ENCODE results near the gene ATF2.

The ATF2 gene

DNA sequence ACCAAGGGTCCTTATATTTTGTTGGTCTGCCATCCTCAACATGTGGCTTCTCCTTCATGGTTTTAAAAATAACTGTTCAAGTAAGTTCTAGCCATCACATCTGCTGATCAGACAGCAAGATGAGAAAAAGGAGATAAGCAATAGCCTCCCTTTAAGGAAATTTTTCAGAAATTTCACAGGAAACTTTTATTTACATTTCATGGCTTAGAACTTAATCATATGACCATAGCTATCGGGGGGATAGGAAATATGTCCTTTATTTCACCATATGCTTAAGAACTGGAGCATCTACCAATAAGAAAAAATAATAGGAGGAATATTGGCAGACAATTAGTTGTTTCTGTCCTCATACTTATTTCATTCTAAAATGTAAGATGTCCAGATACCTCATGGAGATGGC lies 16.2 kb downstream of the ATF2 start:
- intact Hi-C loops (cut with DNase I; ENCODE audit: low total_unique reads) = no loop called here
- Histone ChIP-seq H3K27ac (no peak overlapping the region), H3K36me3 (no peaks in the 10 kb centered on the region), H3K4me3 (no peak overlapping the region), H3K27me3 (no peaks in the 10 kb centered on the region), H3K4me1 (peaks cover 0 to 77% (median 11%) of the 10 kb centered on the region in 4 donors), H3K9me3 (no peaks in the 10 kb centered on the region)
- TF ChIP-seq, protein P1, sequence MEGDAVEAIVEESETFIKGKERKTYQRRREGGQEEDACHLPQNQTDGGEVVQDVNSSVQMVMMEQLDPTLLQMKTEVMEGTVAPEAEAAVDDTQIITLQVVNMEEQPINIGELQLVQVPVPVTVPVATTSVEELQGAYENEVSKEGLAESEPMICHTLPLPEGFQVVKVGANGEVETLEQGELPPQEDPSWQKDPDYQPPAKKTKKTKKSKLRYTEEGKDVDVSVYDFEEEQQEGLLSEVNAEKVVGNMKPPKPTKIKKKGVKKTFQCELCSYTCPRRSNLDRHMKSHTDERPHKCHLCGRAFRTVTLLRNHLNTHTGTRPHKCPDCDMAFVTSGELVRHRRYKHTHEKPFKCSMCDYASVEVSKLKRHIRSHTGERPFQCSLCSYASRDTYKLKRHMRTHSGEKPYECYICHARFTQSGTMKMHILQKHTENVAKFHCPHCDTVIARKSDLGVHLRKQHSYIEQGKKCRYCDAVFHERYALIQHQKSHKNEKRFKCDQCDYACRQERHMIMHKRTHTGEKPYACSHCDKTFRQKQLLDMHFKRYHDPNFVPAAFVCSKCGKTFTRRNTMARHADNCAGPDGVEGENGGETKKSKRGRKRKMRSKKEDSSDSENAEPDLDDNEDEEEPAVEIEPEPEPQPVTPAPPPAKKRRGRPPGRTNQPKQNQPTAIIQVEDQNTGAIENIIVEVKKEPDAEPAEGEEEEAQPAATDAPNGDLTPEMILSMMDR (IDR thresholded peaks at IDR 0.05) = no peak
- DNase-seq = no peak

- TF ChIP-seq, protein P1 (IDR thresholded peaks at IDR 0.05) = no peak
- intact Hi-C loops (cut with DNase I; ENCODE audit: low total_unique reads) = no loop called here
- H3K27me3 ChIP-seq = no peaks in the 10 kb centered on the region
- no peaks in the 10 kb centered on the region for H3K9me3 ChIP-seq
- no peak for DNase-seq
- peaks cover 0 to 52% (median 14%) of the 10 kb centered on the region in 4 donors for H3K4me1 ChIP-seq
- peak overlapping the region in 1 of 2 donors; percentile 6 for H3K27ac ChIP-seq
- H3K36me3 ChIP-seq = peaks cover 0 to 4% (median 0%) of the 10 kb centered on the region in 3 donors
- H3K4me3 ChIP-seq = no peak overlapping the region
These were observed 20.8 kb downstream of the ATF2 start for GRCh38 chr2:175147186-175147585.

DNA sequence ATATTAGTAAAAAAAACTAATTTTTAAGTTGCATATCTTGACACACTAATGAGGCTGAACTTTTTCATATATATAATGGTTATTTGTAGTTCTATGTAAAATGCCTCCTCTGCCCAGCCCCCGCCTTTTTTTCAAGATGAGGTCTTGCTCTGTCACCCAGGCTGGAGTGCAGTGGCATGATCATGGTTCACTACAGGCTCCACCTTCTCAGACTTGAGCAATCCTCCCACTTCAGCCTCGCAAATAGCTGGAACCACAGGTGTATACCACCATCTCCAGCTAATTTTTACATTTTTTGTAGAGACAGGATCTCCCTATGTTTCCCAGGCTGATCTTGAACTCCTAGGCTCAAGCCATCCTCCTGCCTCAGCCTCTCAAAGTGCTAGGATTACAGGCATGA lies 24.3 kb downstream of the ATF2 start:
- H3K27me3 ChIP-seq = no peaks in the 10 kb centered on the region
- no peak for DNase-seq
- intact Hi-C loops (cut with DNase I; ENCODE audit: low total_unique reads) = no loop called here
- peaks cover 0 to 30% (median 9%) of the 10 kb centered on the region in 4 donors for H3K4me1 ChIP-seq
- no peak overlapping the region for H3K27ac ChIP-seq
- TF ChIP-seq, protein P1 (IDR thresholded peaks at IDR 0.05) = no peak
- no peaks in the 10 kb centered on the region for H3K9me3 ChIP-seq
- H3K36me3 ChIP-seq = peaks cover 0 to 6% (median 4%) of the 10 kb centered on the region in 3 donors
- no peak overlapping the region for H3K4me3 ChIP-seq

- Histone ChIP-seq H3K4me3 (no peak overlapping the region), H3K9me3 (no peaks in the 10 kb centered on the region), H3K4me1 (peaks cover 0 to 25% (median 7%) of the 10 kb centered on the region in 4 donors), H3K27ac (no peak overlapping the region), H3K36me3 (peaks cover 0 to 6% (median 4%) of the 10 kb centered on the region in 3 donors), H3K27me3 (no peaks in the 10 kb centered on the region)
- TF ChIP-seq, protein P1 (IDR thresholded peaks at IDR 0.05) = no peak
- DNase-seq = no peak
- intact Hi-C loops (cut with DNase I; ENCODE audit: low total_unique reads) = no loop called here
These were observed 24.8 kb downstream of the ATF2 start for GRCh38 chr2:175143191-175143590.

DNA sequence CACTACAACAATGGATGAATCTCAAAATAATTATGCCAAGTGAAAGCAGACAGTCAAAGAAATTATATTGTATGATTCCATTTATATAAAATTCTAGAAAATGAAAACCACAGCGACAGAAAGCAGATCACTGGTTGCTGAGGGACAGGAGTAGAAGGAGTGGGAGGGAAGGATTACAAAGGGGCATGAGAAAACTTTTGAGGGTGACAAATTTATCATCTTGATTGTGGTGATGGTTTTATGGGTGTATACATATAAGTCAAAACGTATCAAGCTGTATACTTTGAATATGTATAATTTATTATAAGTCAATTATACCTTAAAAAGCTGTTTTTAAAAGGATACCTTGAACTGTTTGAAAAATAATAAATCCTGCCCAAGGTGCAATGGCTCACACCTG lies 27.7 kb downstream of the ATF2 start:
- no peaks in the 10 kb centered on the region for H3K9me3 ChIP-seq
- DNase-seq = no peak
- H3K36me3 ChIP-seq = peaks cover 0 to 6% (median 3%) of the 10 kb centered on the region in 3 donors
- TF ChIP-seq, protein P1 (IDR thresholded peaks at IDR 0.05) = no peak
- no peak overlapping the region for H3K27ac ChIP-seq
- no peak overlapping the region for H3K4me3 ChIP-seq
- intact Hi-C loops (cut with DNase I; ENCODE audit: low total_unique reads) = no loop called here
- no peaks in the 10 kb centered on the region for H3K27me3 ChIP-seq
- peaks cover 0 to 11% (median 3%) of the 10 kb centered on the region in 4 donors for H3K4me1 ChIP-seq

DNA sequence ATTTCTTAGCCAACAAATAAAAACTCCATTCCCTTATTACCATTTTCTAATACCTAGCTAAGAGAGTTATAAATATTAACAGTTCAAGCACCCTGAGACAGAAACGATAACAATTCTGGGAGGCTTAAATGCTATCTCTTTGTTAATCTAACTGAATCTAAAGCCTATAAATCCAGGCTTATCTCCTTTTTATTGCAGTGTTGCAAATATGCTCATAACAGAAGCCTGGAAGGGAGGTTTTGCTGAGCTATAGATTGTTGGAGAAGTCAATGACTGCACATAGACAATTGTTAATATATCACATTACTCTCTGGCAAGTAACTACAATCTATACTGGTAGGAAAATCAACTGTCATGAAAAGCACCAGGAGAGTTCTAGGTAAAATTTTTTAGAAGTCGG lies 30.2 kb downstream of the ATF2 start:
- H3K9me3 ChIP-seq = no peaks in the 10 kb centered on the region
- TF ChIP-seq, protein P1 (IDR thresholded peaks at IDR 0.05) = no peak
- no peak overlapping the region for H3K27ac ChIP-seq
- peaks cover 0 to 7% (median 3%) of the 10 kb centered on the region in 4 donors for H3K4me1 ChIP-seq
- H3K27me3 ChIP-seq = no peaks in the 10 kb centered on the region
- H3K36me3 ChIP-seq = peaks cover 0 to 14% (median 6%) of the 10 kb centered on the region in 3 donors
- H3K4me3 ChIP-seq = no peak overlapping the region
- DNase-seq = no peak
- intact Hi-C loops (cut with DNase I; ENCODE audit: low total_unique reads) = no loop called here

All from tibial artery (tissue), 4 donors.